GM19035 (cell line): Measurements from ENCODE around the gene ENTPD6.
"Not testable (repeated sequence)": the region's sequence is repeated elsewhere in the genome, so short reads cannot be mapped to it uniquely, and the experiment has no call there.

Source experiments
- ATAC-seq: cut with Tn5 transposase; IDR thresholded peaks from one replicate; pipeline ENCODE4 v1.9.1; 2021; ENCODE audit not compliant: unreplicated experiment

ENTPD6 gene

DNA sequence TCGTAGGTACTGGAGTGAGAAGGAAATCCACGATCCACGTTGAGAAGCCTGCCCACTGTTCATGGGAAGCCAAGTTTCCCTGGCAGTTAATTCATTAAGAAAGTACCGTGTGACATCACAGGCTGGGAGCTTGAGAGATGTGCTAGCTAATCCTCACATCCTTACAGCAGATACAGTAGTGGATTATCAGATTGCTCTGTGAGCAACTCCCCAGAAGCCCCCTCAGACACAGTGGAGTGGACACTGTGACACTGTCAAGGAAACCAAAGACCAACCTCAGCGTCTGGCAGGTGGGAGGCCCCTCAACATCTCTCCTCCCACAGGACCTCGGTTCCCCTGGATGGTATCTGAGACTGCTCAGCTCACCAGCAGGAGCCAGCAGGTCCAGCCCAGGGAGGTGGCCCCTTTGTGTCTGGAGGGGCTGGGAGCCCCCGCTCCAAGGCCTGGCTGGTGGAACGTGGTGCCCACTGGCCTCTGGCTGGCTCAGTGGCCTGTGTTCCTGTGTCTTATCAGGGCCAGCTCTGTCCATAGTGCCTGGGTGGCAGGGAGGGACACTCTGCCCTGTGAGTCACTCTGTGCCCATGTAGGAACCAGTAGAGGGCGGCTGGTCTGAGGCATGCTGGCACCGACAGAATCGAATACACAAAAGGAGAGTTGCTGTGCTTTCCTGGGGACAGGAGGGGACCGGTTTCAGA, 59.6 kb downstream of the ENTPD6 start:
- ATAC-seq, result no peak

DNA sequence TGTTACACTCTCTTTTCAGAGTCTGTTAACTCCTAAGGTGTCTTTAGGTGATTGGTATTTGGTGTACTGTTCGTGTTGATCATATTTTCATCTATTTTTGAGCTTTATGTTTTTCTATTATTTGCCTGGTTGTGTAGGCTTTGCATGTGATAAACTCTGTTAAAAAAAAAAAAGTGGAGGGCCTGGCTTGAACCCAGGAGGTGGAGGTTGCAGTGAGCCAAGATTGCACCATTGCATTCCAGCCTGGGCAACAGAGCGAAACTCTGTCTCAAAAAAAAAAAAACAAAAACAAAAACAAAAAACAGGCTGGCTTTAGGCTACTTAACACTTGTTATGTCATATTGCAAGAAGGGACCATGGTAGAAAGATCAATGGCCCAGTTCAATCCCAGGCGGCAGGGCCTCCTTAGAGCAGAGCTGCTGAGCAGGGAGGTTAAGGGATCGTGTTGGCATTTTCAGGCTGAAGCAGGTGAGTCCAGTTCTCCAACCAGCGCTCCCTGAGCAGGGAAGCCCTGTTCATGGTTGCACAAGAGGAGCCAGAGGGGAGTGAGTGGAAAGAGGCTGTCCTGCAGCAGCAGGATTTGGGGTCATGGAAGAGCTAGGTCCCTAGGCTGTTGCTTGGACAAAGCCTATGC, 60.8 kb downstream of the ENTPD6 start:
- no peak for ATAC-seq

DNA sequence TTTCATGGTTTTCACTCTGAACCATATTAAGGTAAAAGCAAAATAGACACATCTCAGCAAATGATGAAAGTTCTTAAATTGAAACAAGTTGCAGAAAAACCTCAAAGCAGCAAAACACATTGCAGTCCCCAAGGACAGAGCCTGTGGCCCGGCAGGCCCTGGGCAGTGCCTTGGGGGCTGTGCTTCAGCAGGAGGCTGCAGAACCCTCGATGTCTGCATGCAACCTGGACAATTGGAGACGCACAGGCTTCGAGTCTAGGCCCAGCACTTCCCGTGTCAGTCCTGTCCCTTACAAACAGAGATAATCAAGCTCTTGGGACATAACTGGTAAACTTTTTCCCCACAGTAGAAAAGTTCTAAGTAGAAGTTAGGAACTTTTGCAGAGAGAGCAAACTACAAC, 61.6 kb downstream of the ENTPD6 start:
- no peak for ATAC-seq

DNA sequence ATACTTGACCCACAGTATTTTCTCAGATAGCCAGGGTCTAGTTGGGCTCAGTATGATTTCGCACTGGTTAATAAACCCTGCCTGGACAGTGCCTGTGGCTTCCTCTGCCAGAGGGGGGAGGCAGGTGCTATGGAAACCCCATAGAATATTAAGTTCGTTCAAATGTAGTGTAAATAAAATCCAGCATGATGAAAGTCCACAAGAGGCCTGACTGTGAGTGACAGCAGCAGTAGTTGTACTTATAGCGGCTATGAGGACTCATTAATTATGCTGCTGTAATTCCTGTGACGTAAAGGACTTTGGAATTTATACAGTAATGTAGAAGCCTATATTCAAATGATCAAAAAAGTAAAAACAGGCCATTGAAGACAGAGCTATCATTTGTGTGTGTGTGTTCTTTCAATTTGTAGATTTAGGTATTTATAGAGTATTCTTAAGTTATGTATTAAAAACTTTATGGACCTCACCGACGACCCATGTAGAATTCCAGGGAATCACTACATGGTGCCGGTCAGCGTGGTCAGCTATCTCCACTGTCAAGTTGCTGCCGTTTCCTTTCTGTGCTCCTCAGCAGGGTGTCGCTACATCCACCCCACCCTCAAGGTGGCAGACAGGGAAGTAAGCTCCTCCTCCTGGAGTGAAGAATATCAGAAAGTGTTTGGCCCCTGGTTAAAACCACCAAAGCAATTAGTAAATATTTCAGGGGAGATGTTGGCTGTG, 62.4 kb downstream of the ENTPD6 start:
- ATAC-seq, result no peak

DNA sequence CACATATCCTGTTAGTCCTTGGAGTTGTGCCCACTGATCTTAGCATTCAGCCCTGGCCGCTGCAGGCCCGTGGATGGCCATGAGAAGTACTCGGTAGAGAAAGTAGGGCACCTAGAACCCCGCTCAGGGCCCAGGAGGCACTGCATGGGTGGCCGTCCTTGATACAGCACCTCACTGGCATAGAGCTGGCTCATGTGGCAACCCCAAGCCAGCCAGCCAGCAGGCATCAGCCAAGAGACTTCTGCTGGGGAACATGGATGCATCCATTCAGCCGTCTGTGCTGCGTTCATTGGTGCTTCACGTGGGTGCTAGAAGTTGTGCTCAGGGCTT, 62.9 kb downstream of the ENTPD6 start:
- no peak for ATAC-seq

DNA sequence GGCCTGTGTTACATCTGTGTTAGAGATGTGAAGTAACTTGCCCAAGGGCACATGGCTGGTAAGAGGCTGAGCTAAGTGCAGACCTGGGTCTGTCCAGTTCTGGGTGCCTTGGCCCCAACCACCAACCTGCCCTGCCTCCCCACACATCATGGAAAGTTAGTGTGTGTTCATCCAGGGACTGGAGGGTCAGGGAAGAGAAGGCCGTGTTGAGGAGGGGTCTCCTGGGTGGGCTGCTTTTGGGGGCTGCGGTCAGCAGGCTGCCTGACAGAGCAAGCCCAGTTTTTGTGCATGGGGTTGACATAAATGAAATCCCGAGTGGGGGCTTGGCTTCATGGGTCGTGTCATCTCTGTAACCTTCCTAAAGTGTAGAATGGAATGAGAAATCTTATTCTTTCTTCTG, 63.3 kb downstream of the ENTPD6 start:
- no peak for ATAC-seq

DNA sequence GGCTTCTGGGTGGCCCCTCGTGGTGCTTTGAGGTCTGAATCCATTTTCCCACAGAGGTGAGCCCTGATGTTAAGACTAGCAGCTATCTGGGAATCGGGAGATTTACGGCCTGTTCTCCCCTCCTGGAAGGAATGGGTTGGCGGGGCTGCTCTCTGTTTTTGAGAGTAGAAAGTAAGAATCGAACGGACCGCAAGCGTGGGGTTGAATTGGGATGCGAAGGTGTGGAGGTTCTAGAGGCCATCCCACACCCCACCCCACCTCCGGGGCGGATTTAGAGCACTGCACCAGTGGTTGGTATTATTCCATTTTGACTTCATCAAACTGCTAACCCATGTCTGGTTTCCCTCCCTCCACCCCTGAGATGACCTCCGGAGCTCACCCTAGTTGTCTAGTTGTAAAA, 63.8 kb downstream of the ENTPD6 start:
- ATAC-seq, result no peak

DNA sequence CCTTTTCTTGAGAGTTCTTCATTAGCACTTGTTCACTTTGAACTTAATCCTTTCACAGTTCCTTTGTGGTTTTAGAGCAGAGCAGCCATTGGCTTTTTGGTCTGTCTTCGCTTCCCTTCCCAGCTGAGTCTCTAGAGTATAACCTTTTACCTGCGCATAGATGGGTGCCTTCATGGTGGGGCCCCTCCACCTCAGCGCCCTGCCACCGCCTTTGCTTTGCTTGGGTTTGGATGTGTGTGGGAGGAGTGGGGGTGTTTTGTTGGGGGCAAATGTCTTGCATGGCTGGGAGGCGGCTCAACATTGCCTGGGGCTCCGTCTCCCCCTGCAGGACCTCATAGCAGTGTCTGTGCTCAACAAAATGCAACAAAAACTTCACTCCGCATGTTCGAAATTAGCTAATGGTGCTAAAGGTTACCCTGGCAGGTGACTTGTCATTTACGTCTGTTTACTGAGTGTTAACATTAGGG, 64.3 kb downstream of the ENTPD6 start:
- no peak for ATAC-seq

DNA sequence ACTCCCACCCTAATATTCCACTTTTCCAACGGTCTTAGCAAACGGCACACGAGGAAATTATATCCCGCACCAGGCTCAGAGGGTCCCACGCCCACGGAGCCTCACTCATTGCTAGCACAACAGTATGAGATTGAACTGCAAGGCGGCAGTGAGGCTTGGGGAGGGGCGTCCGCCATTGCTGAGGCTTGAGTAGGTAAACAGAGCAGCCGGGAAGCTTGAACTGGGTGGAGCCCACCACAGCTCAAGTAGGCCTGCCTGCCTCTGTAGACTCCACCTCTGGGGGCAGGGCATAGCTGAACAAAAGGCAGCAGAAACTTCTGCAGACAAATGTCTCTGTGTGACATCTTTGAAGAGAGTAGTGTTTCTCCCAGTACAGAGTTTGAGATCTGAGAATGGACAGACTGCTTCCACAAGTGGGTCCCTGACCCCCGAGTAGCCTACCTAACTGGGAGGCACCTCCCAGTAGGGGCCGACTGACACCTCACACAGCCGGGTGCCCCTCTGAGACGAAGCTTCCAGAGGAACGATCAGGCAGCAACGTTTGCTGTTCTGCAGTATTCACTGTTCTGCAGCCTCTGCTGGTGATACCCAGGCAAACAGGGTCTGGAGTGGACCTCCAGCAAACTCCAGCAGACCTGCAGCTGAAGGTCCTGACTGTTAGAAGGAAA, 65.4 kb downstream of the ENTPD6 start:
- not testable (repeated sequence) for ATAC-seq

DNA sequence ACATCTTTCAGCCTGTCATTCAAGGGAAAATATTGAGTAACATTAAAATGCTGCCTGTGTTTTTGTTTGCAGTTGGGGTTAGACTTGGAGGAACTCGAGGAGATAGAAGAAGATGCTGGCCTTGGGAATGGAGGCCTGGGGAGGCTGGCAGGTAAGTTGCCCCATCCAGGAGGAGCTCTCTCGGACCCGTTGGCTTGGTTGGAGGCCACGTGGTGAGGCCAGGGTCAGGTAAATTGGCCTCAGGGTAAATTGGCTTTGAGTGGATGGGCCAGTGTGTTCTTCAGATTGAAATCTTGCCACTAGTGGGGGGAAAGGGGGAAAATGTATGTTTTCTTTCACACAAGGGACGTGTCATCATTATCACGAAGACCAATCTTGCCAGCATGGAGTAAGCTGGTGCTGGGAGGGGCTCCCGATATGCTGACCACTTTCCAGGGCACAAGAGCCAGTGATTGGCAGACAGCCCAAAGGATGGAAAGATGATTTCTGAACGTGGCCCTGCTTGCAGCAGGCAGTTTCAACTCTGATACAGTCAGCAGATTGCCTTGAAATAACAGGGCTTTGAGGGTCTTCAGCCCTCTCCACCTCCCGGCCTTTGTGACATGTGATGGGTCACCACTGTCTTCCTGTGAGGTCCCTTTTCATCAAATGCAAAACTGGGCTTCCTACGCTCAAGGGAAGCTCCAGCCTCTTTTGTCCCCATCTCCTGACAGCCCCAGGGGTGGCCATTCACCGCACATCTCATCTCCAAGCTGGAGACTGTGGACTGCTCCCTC, 73.7 kb downstream of the ENTPD6 start:
- no peak for ATAC-seq

DNA sequence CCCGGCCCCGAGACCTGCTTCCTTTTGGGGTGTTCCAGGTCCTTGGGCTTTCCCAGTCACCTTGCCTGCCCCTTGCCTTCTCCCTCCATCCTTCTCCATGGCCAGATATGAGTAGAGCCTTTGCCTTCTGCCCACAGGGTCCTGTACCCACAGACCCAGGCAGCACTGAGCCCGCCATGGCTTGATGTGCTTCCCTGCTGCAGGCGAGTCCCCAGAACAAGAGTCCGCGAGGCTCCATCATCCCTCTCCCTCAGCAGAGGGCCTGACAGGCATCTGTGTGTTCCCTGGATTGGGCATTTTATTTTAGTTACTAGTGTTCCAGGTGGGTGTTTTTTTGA, 74.3 kb downstream of the ENTPD6 start:
- ATAC-seq, result no peak

DNA sequence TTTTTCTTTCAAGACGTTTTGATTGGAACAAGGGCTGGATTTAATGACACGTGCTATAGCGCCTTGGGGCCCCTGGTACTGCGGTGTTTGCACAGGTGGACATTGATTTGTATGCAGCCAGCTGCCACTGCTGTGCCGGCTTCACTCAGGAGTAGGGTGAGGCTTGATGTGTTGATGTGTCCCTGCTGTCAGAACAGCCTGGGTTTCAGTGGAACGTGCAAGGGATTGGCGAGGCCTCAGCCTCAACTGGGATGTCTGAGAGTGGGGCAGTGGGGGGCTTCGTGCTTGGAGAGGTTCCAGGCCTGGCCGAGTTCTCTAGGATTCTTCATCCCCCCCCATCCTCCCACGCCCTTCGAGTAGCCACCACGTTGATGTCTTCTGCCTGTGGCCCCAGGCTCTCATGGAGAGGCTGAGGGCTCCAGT, 75.3 kb downstream of the ENTPD6 start:
- no peak for ATAC-seq

DNA sequence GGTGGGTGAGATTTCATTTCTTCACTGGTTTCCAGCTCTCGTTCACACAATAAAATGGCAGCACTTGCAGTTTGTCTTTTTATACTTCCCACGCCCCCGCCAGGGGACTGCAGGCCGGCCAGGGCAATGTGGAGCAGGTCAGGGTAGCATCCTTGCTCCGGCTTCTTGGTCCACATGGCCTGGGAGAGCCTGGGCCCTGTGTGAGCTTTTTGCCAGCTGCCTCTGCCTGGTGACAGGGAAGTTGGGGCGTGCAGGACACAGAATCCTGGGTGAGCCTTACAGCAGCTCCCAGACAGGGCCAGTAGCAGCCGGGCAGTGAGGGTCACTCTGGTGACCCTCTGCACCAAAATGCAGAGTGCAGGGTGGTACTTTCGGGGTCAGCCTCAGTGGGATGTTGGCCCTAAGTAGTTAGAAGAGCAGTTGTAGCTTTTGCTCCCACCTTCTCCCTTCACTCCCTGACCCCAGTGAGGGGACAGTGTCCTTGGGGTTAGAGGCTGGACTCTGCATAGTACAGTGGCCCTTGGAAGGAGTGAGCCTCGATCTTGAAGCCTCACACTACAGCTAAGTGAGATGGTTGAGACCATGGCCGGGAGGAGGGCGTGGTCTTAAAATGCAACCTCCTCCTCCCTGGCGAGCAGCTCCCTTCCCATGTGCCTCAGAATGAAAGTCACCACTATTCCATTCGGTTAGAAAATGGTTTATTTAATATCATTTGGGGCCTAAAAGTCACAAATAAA, 76.1 kb downstream of the ENTPD6 start:
- ATAC-seq, result no peak

DNA sequence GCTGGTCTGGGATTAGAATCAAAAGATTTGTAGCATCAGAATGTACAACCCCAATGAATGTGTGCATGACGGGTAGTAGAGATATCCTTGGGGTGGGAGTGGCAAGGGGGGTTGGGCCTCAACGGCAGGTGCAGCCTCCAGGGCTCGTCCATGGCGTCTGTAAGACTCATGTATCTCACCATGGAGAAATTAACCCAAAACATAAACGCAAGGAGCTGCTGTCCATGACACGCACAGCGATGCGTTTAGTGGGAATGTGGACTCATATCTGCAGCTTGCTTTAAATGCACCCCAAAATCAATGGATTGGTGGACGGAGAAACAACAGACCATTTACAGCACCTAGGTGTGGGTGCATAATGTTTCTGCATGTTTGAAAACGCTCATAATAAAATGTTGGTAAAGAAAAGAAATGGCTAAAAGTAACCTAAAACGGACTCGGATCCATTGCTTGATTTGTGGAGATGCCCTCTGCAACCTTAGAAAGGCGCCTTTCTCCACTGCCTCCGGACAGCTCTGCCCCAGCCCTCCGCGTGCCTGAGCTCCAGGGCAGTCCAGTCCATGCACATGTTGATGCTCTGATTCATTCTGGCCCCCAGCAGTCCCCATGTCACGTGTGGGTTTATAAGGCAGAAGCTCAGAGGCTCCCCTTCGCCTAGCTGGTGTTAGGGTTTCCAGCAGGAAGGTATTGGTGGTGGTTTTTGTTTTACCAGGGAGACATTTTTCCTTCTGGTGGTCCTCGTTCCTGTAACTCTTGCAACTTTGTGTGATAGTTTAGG, 76.9 kb downstream of the ENTPD6 start:
- ATAC-seq, result no peak

DNA sequence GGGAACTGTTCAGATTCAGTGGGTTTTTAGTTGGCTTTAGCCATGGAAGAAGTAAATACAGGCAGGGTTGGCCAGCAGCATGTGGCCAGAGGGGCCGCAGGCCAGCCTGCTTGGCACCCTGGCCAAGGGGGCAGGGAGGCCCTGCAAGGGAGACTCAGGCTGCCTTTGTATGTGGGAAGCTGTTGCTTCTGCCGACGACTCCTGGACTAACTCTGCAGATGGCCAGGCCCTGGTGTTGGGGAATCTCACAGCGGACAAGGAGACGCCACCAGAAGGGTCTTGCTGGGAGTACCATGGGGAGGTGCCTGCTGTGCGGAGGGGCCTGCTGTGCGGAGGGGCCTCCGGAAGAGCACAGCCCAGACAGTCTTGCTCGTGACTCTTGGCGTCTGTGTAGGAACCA, 77.5 kb downstream of the ENTPD6 start:
- ATAC-seq, result no peak

DNA sequence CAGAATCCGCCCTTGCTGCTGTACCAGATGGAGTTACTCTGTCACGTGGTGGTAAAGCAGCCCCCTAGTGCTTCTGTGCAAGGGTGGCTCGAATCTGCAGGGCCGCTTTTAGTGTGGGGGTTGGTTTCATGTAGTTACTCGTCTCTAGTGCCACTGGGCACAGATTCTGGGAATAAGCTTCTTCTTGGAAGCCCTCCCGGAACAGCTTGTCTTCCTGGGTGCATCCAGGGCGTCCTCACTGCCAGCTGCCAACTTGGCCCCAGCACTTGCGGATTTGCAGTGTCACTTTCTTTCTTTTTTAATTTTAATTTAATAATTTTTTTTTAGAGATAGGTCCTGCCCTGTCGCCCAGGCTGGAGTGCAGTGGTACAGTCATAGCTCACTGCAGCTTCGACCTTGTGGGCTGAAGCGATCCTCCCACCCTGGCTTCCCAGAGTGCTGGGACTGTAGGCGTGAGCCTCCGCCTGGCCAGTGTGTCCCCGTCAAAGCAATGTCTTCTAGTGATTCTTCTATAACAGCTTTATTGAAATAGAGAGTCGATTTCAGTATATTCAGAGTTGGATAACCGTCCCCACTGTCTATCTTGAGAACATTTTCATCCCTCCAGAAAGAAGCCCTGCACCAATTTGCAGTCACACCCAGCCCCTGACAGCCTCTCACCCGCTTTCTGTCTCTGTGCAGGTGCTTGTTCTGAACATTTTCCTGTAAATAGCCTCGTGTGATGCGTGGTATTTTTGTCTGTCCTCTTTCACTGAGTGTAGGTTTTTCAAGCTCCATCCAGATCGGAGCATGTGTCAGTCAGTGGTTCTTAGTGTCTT, 78.2 kb downstream of the ENTPD6 start:
- no peak for ATAC-seq

DNA sequence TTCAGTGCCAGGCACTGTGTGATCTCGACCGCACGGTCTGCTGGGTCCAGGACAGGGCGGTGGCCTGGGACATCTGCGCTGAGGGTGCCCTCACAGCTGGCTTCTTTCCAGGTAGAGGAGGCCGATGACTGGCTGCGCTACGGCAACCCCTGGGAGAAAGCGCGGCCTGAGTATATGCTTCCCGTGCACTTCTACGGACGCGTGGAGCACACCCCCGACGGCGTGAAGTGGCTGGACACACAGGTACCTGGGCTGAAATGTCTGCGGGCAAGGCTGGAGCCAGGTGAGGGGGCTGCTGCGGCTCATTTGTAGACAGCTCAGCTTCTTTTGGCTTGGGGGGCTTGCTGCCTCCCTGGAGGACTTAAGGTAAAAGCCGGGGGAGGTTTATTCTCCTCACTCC, 79.0 kb downstream of the ENTPD6 start:
- ATAC-seq, result no peak

DNA sequence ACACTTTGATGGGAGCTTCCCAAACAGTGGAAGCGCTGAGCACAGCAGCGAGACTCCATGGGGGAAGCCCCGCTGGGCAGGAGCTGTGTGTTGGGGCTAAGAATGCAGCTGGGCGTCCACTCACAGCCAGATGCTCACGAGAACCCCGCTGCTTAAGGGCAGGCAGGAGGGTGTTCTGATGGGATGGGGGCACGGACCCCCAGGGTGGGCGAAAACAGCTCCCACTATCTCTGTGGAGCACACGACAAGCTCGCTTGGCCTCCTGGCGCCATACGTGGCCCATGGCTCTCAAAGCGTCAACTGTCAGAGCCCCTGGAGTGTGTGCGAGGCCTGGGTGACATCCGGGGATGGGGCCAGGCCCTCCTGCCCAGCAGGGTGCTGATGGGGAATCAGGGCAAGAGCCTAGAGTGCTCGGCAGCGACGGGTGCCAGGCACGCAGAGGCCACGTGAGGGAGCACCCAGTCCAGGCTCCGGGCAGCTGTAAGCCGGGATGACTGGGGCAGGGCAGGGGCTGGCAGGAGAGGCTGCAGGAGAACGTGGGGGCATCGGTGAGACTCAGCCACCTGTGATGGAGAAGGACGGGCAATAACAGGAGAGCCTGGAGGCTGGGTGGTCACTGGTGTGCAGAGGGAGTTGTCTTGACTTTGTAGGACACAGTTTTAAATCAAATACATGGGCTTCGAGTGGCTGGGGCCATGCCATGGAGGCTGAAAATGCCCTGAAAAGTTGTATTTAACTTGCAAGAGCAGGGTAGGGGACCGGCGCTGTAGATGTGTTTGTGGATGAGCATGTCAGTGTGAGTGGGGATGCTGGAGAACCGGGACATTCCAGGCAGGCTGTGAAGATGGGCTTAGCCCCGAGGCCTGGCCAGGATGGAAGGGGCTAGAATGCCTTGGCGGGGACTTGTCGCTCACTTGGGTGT, 79.6 kb downstream of the ENTPD6 start:
- no peak for ATAC-seq
